Skeletal muscle satellite cell (primary cell): ENCODE data around the gene PPP1R26.
"Not testable (repeated sequence)": the region's sequence is repeated elsewhere in the genome, so short reads cannot be mapped to it uniquely, and the experiment has no call there.

Source experiments
- H3K27me3 ChIP-seq: 2 replicates; pipeline ENCODE4 v1.7.0; 2013; ENCODE audit warnings: low read length; ENCODE audit not compliant: control insufficient read depth, insufficient read depth
- H3K36me3 ChIP-seq: 2 replicates; pipeline ENCODE4 v1.7.0; 2013; ENCODE audit warnings: mild to moderate bottlenecking, control low read depth, low read length; ENCODE audit not compliant: insufficient read depth
- H3K4me1 ChIP-seq: 2 replicates; pipeline ENCODE4 v1.7.0; 2013; ENCODE audit warnings: low read length; ENCODE audit not compliant: control insufficient read depth, insufficient read depth
- H3K4me2 ChIP-seq: 2 replicates; pipeline ENCODE4 v1.7.0; 2013; ENCODE audit warnings: mild to moderate bottlenecking, low read length
- H3K4me3 ChIP-seq: 2 replicates; pipeline ENCODE4 v1.7.0; 2013; ENCODE audit warnings: low read length
- H3K9ac ChIP-seq: 2 replicates; pipeline ENCODE4 v1.7.0; 2013; ENCODE audit warnings: mild to moderate bottlenecking, low read depth, low read length, moderate library complexity
- H3K9me3 ChIP-seq: replicated peaks from 2 replicates; pipeline ENCODE4 v1.7.0; 2013; ENCODE audit warnings: mild to moderate bottlenecking, control low read depth, low read length

The PPP1R26 gene

GRCh38 chr9:135447126-135447525 is 32.5 kb upstream of the PPP1R26 start:
- H3K36me3 ChIP-seq = no peaks in the 10 kb centered on the region
- no peak overlapping the region for H3K9ac ChIP-seq
- no peaks in the 10 kb centered on the region for H3K4me1 ChIP-seq
- no peak overlapping the region for H3K4me2 ChIP-seq
- H3K4me3 ChIP-seq = no peak overlapping the region
- no peaks in the 10 kb centered on the region for H3K9me3 ChIP-seq
- peaks cover 33% of the 10 kb centered on the region for H3K27me3 ChIP-seq

- Histone ChIP-seq H3K27me3 (peaks cover 30% of the 10 kb centered on the region), H3K4me1 (no peaks in the 10 kb centered on the region), H3K9ac (no peak overlapping the region), H3K9me3 (no peaks in the 10 kb centered on the region), H3K36me3 (no peaks in the 10 kb centered on the region), H3K4me2 (no peak overlapping the region), H3K4me3 (no peak overlapping the region)
Observed at GRCh38 chr9:135448663-135449100, 30.9 kb upstream of the PPP1R26 start.

- H3K4me1 ChIP-seq, H3K4me3 ChIP-seq, H3K9ac ChIP-seq, H3K36me3 ChIP-seq, H3K9me3 ChIP-seq, H3K4me2 ChIP-seq: not testable (repeated sequence)
- peaks cover 32% of the 10 kb centered on the region for H3K27me3 ChIP-seq
Observed at GRCh38 chr9:135449532-135449931, 30.1 kb upstream of the PPP1R26 start.

- H3K4me3 ChIP-seq = no peak overlapping the region
- H3K27me3 ChIP-seq = peaks cover 34% of the 10 kb centered on the region
- H3K9me3 ChIP-seq = no peaks in the 10 kb centered on the region
- no peaks in the 10 kb centered on the region for H3K36me3 ChIP-seq
- H3K4me2 ChIP-seq = no peak overlapping the region
- no peak overlapping the region for H3K9ac ChIP-seq
- no peaks in the 10 kb centered on the region for H3K4me1 ChIP-seq
Observed at GRCh38 chr9:135450956-135451355, 28.6 kb upstream of the PPP1R26 start.

- not testable (repeated sequence) for H3K9ac ChIP-seq, H3K4me2 ChIP-seq, H3K4me3 ChIP-seq, H3K4me1 ChIP-seq, H3K36me3 ChIP-seq, H3K9me3 ChIP-seq
- peaks cover 34% of the 10 kb centered on the region for H3K27me3 ChIP-seq
Observed at GRCh38 chr9:135451909-135452308, 27.7 kb upstream of the PPP1R26 start.

- H3K36me3 ChIP-seq = no peaks in the 10 kb centered on the region
- H3K27me3 ChIP-seq = peaks cover 27% of the 10 kb centered on the region
- H3K4me2 ChIP-seq = no peak overlapping the region
- H3K9me3 ChIP-seq = no peaks in the 10 kb centered on the region
- H3K9ac ChIP-seq = no peak overlapping the region
- no peak overlapping the region for H3K4me3 ChIP-seq
- no peaks in the 10 kb centered on the region for H3K4me1 ChIP-seq
Observed at GRCh38 chr9:135454737-135455136, 24.8 kb upstream of the PPP1R26 start.

GRCh38 chr9:135455401-135456030 is 24.1 kb upstream of the PPP1R26 start:
- Histone ChIP-seq H3K36me3 (no peaks in the 10 kb centered on the region), H3K4me3 (no peak overlapping the region), H3K4me2 (no peak overlapping the region), H3K27me3 (peaks cover 27% of the 10 kb centered on the region), H3K4me1 (no peaks in the 10 kb centered on the region), H3K9ac (no peak overlapping the region), H3K9me3 (no peaks in the 10 kb centered on the region)

- H3K4me1 ChIP-seq = no peaks in the 10 kb centered on the region
- H3K9ac ChIP-seq = no peak overlapping the region
- no peak overlapping the region for H3K4me3 ChIP-seq
- no peaks in the 10 kb centered on the region for H3K36me3 ChIP-seq
- no peaks in the 10 kb centered on the region for H3K9me3 ChIP-seq
- H3K27me3 ChIP-seq = peaks cover 27% of the 10 kb centered on the region
- no peak overlapping the region for H3K4me2 ChIP-seq
Observed at GRCh38 chr9:135456436-135457104, 23.0 kb upstream of the PPP1R26 start.

- not testable (repeated sequence) for H3K4me2 ChIP-seq, H3K36me3 ChIP-seq, H3K9ac ChIP-seq, H3K9me3 ChIP-seq, H3K4me1 ChIP-seq, H3K4me3 ChIP-seq
- peaks cover 24% of the 10 kb centered on the region for H3K27me3 ChIP-seq
Observed at GRCh38 chr9:135458478-135458877, 21.1 kb upstream of the PPP1R26 start.

- H3K9ac ChIP-seq = no peak overlapping the region
- H3K4me1 ChIP-seq = peaks cover 12% of the 10 kb centered on the region
- H3K4me3 ChIP-seq = no peak overlapping the region
- no peaks in the 10 kb centered on the region for H3K36me3 ChIP-seq
- no peaks in the 10 kb centered on the region for H3K9me3 ChIP-seq
- H3K4me2 ChIP-seq = no peak overlapping the region
- H3K27me3 ChIP-seq = peaks cover 11% of the 10 kb centered on the region
Observed at GRCh38 chr9:135461936-135462335, 17.6 kb upstream of the PPP1R26 start.

GRCh38 chr9:135463140-135463539 is 16.4 kb upstream of the PPP1R26 start:
- no peaks in the 10 kb centered on the region for H3K9me3 ChIP-seq
- peaks cover 12% of the 10 kb centered on the region for H3K4me1 ChIP-seq
- H3K9ac ChIP-seq = no peak overlapping the region
- H3K4me3 ChIP-seq = no peak overlapping the region
- peak overlapping the region; percentile 26 for H3K4me2 ChIP-seq
- no peaks in the 10 kb centered on the region for H3K36me3 ChIP-seq
- peaks cover 3% of the 10 kb centered on the region for H3K27me3 ChIP-seq

GRCh38 chr9:135464181-135464580 is 15.4 kb upstream of the PPP1R26 start:
- no peak overlapping the region for H3K4me2 ChIP-seq
- H3K9me3 ChIP-seq = no peaks in the 10 kb centered on the region
- H3K9ac ChIP-seq = no peak overlapping the region
- H3K4me3 ChIP-seq = no peak overlapping the region
- peaks cover 18% of the 10 kb centered on the region for H3K4me1 ChIP-seq
- peaks cover 3% of the 10 kb centered on the region for H3K27me3 ChIP-seq
- no peaks in the 10 kb centered on the region for H3K36me3 ChIP-seq
